Measurements from ENCODE around the gene TCERG1.
A peak's percentile ranks its signal among the peaks of the same experiment; 100 is the strongest.

- TF ChIP-seq CTCF (conservative IDR thresholded peaks at IDR 0.05) (peak; percentile 67), ZFX (IDR thresholded peaks at IDR 0.05) (no peak)
Measured at GRCh38 chr5:146451411-146451810, 4.3 kb downstream of the TCERG1 start.
